Keratinocyte (primary cell): Measurements from ENCODE around the gene RRAS2.

Experiments used
- CTCF ChIP-seq, 3 experiments: IDR thresholded peaks in 1 of 3; conservative IDR thresholded peaks in 1 of 3; optimal IDR thresholded peaks in 1 of 3; 2 replicates in 2 of 3; 3 replicates in 1 of 3; pipeline versions ENCODE3 to v1.5.1; 2011; ENCODE audit warnings: low read length in 3 of 3, mild to moderate bottlenecking in 3 of 3, moderate library complexity in 2 of 3, control low read depth in 1 of 3, inconsistent platforms in 1 of 3; ENCODE audit not compliant: insufficient read depth in 2 of 3; ENCODE audit errors: extremely low read depth in 1 of 3
- EZH2 ChIP-seq: IDR thresholded peaks from one replicate; pipeline ENCODE4 v1.6.1; 2012; ENCODE audit warnings: inconsistent platforms, mild to moderate bottlenecking, low read length, moderate library complexity

- TF ChIP-seq CTCF (optimal IDR thresholded peaks at IDR 0.05 in 1 of 3, IDR thresholded peaks at IDR 0.05 in 1 of 3, conservative IDR thresholded peaks at IDR 0.05 in 1 of 3; ENCODE audit: extremely low read depth in 1 of 3, insufficient read depth in 2 of 3, low read length in 3 of 3): no peak
- TF ChIP-seq EZH2: no peak
Observed at GRCh38 chr11:14384338-14384737, 25.4 kb upstream of the RRAS2 start.
